Liver (tissue), 9 donors: ENCODE results near the gene SYNPR. TPM values are rescaled to one million over a fixed set of nuclear protein-coding genes. Genes with fewer than 3 reads are reported as not detected.

ENCODE experiments used
- DNase-seq: peaks from one replicate; pipeline ENCODE4 v3.0.0-alpha.2; 2017; ENCODE audit warnings: low spot score
- H3K27ac ChIP-seq, 2 donors: one replicate each; pipeline ENCODE4 v1.7.0; 2013; ENCODE audit warnings: inconsistent platforms in 2 of 2, low read length in 2 of 2, control low read depth in 1 of 2, low read depth in 1 of 2, mild to moderate bottlenecking in 1 of 2
- H3K27me3 ChIP-seq, 4 donors: one replicate each; pipeline versions ENCODE4 v1.6.1 to v1.7.0; 2013; ENCODE audit warnings: low read length in 3 of 4, inconsistent platforms in 1 of 4, mild to moderate bottlenecking in 1 of 4, moderate library complexity in 1 of 4; ENCODE audit not compliant: control insufficient read depth in 4 of 4, insufficient read depth in 4 of 4
- H3K36me3 ChIP-seq, 4 donors: one replicate each; pipeline versions ENCODE4 v1.6.1 to v1.7.0; 2013; ENCODE audit warnings: low read length in 3 of 4, mild to moderate bottlenecking in 3 of 4, low read depth in 1 of 4, moderate library complexity in 1 of 4; ENCODE audit not compliant: control insufficient read depth in 4 of 4, insufficient read depth in 3 of 4
- H3K4me1 ChIP-seq, 4 donors: one replicate each; pipeline versions ENCODE4 v1.6.1 to v1.7.0; 2013; ENCODE audit warnings: low read length in 3 of 4, mild to moderate bottlenecking in 3 of 4, moderate library complexity in 1 of 4; ENCODE audit not compliant: control insufficient read depth in 4 of 4, insufficient read depth in 4 of 4
- H3K4me3 ChIP-seq, 3 donors: one replicate each; pipeline versions ENCODE4 v1.6.1 to v1.7.0; 2013; ENCODE audit warnings: low read length in 3 of 3, control low read depth in 1 of 3, low read depth in 1 of 3, mild to moderate bottlenecking in 1 of 3
- H3K9ac ChIP-seq, 2 donors: one replicate each; pipeline ENCODE4 v1.7.0; 2013; ENCODE audit warnings: low read length in 2 of 2, mild to moderate bottlenecking in 2 of 2, moderate library complexity in 2 of 2, control low read depth in 1 of 2, low read depth in 1 of 2
- H3K9me3 ChIP-seq, 4 donors: one replicate each; pipeline versions ENCODE4 v1.6.1 to v1.7.0; 2013; ENCODE audit warnings: low read length in 3 of 4; ENCODE audit not compliant: control insufficient read depth in 4 of 4
- EGR1 ChIP-seq, 2 donors: IDR thresholded peaks; 2 replicates each; pipeline ENCODE4 v1.6.1; 2016 to 2018; ENCODE audit warnings: antibody characterized with exemption in 2 of 2, low read depth in 2 of 2
- FOXA1 ChIP-seq: IDR thresholded peaks from 2 replicates; pipeline ENCODE4 v1.6.1; 2016; ENCODE audit warnings: antibody characterized with exemption
- FOXA2 ChIP-seq: IDR thresholded peaks from 2 replicates; pipeline ENCODE4 v1.6.1; 2016; ENCODE audit warnings: antibody characterized with exemption
- GABPA ChIP-seq, 2 donors: IDR thresholded peaks in 1 of 2; conservative IDR thresholded peaks in 1 of 2; 2 replicates each; pipeline ENCODE4 v1.6.1; 2016; ENCODE audit warnings: antibody characterized with exemption in 2 of 2, mild to moderate bottlenecking in 1 of 2, moderate library complexity in 1 of 2
- HNF4A ChIP-seq, 2 donors: conservative IDR thresholded peaks; 2 replicates each; pipeline ENCODE4 v1.6.1; 2016; ENCODE audit warnings: antibody characterized with exemption in 2 of 2, mild to moderate bottlenecking in 2 of 2
- HNF4G ChIP-seq: IDR thresholded peaks from 2 replicates; pipeline ENCODE4 v1.6.1; 2016; ENCODE audit warnings: antibody characterized with exemption
- JUND ChIP-seq, 2 donors: IDR thresholded peaks; 2 replicates each; pipeline ENCODE4 v1.6.1; 2016; ENCODE audit warnings: antibody characterized with exemption in 2 of 2
- NR2F2 ChIP-seq: IDR thresholded peaks from 2 replicates; pipeline ENCODE4 v1.6.1; 2016; ENCODE audit warnings: antibody characterized with exemption
- RAD21 ChIP-seq, 2 donors: IDR thresholded peaks; 2 replicates each; pipeline ENCODE4 v1.6.1; 2016; ENCODE audit warnings: antibody characterized with exemption in 2 of 2, mild to moderate bottlenecking in 2 of 2
- RXRA ChIP-seq, 2 donors: IDR thresholded peaks; 2 replicates each; pipeline ENCODE4 v1.6.1; 2017 to 2018; ENCODE audit warnings: antibody characterized with exemption in 2 of 2, mild to moderate bottlenecking in 1 of 2
- SP1 ChIP-seq: IDR thresholded peaks from 2 replicates; pipeline ENCODE4 v1.6.1; 2018; ENCODE audit warnings: antibody characterized with exemption, mild to moderate bottlenecking
- TAF1 ChIP-seq: conservative IDR thresholded peaks from 2 replicates; pipeline ENCODE4 v1.6.1; 2016; ENCODE audit warnings: antibody characterized with exemption, mild to moderate bottlenecking
- YY1 ChIP-seq: IDR thresholded peaks from 2 replicates; pipeline ENCODE4 v1.6.1; 2016; ENCODE audit warnings: antibody characterized with exemption, mild to moderate bottlenecking
- WGBS: extraction: QIAGEN DNeasy Blood & Tissue Kit; methylation state at CpG from one replicate; pipeline ENCODE4 v1.1.7; 2013; 5-methylcytosine and 5-hydroxymethylcytosine counted together
- polyA plus RNA-seq, 2 donors: library from polyadenylated mRNA; stranded (reverse) in 1 of 2; unstranded in 1 of 2; fragments of 200-250 nt in 1 of 2; fragments of >200 nt in 1 of 2; fragmentation: Nextera tagmentation in 1 of 2; extraction: Ambion mirVana in 1 of 2; gene quantifications; one replicate each; pipeline versions ENCODE4 v1.2.1 to v1.2.3, GENCODE V29; 2013 to 2015
- total RNA-seq, 2 donors: library from RNA; depleted of rRNA; stranded (reverse); fragments of >200 nt; gene quantifications; one replicate each; pipeline ENCODE4 v1.2.3, GENCODE V29; 2014
- TF ChIP-seq, protein P1 (sequence below): IDR thresholded peaks from 2 replicates; pipeline ENCODE4 v1.6.1; 2016; ENCODE audit warnings: antibody characterized with exemption
- TF ChIP-seq, protein P2 (sequence below): IDR thresholded peaks from 2 replicates; pipeline ENCODE4 v1.6.1; 2016; ENCODE audit warnings: antibody characterized with exemption, mild to moderate bottlenecking
- TF ChIP-seq, protein P3 (sequence below): IDR thresholded peaks from 2 replicates; pipeline ENCODE4 v1.6.1; 2016; ENCODE audit warnings: antibody characterized with exemption
- TF ChIP-seq, protein P4 (sequence below): IDR thresholded peaks from 2 replicates; pipeline ENCODE4 v1.6.1; 2016; ENCODE audit warnings: antibody characterized with exemption
- TF ChIP-seq, protein P5 (sequence below): fragments of 150-350 bp; IDR thresholded peaks from 2 replicates; pipeline ENCODE4 v1.5.1; 2017; ENCODE audit warnings: improper control_type of control experiment, low read depth, low read length; ENCODE audit not compliant: missing input control
- donor health status: healthy.
- donor health status: healthy.
- donor health status: healthy.
- donor health status: healthy.
- donor health status: healthy.

Gene SYNPR
- total and polyA plus RNA-seq, 4 donors = not detected

DNA sequence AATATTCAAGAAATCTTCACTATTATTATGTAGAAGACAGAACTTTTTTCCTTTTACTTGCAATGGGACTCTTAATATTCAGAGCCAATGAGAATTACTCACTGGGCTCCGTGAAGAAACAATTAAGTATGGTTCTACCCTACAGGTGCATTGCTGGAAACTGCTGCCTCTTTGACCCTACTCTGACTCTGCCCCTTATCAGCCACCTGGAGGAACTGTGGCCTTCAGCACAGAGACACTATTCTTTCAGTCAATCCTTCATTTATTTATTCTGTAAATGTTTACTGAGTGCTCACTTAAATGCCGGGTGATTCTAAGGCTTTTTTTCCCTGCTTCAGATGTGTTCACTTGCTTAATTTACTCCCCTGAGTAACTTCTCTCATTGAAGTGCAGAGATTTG, 163.2 kb downstream of the SYNPR start:
- Histone ChIP-seq H3K27ac (no peak overlapping the region), H3K27me3 (peaks cover 0 to 3% (median 1%) of the 10 kb centered on the region in 4 donors), H3K9me3 (peaks cover 0 to 3% (median 0%) of the 10 kb centered on the region in 4 donors), H3K9ac (no peak overlapping the region), H3K4me3 (no peak overlapping the region), H3K4me1 (no peaks in the 10 kb centered on the region), H3K36me3 (no peaks in the 10 kb centered on the region)
- DNase-seq = no peak
- TF ChIP-seq FOXA1 (no peak), TAF1 (no peak), GABPA (IDR thresholded peaks at IDR 0.05 in 1 of 2, conservative IDR thresholded peaks at IDR 0.05 in 1 of 2) (no peak), SP1 (no peak), YY1 (no peak), FOXA2 (no peak), EGR1 (IDR thresholded peaks at IDR 0.05; ENCODE audit: low read depth in 2 of 2) (no peak), NR2F2 (no peak), RAD21 (IDR thresholded peaks at IDR 0.05) (no peak), HNF4A (conservative IDR thresholded peaks at IDR 0.05) (no peak), HNF4G (no peak), JUND (IDR thresholded peaks at IDR 0.05) (no peak), RXRA (IDR thresholded peaks at IDR 0.05) (no peak)
- TF ChIP-seq, protein P1, sequence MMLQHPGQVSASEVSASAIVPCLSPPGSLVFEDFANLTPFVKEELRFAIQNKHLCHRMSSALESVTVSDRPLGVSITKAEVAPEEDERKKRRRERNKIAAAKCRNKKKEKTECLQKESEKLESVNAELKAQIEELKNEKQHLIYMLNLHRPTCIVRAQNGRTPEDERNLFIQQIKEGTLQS = no peak
- TF ChIP-seq, protein P2, sequence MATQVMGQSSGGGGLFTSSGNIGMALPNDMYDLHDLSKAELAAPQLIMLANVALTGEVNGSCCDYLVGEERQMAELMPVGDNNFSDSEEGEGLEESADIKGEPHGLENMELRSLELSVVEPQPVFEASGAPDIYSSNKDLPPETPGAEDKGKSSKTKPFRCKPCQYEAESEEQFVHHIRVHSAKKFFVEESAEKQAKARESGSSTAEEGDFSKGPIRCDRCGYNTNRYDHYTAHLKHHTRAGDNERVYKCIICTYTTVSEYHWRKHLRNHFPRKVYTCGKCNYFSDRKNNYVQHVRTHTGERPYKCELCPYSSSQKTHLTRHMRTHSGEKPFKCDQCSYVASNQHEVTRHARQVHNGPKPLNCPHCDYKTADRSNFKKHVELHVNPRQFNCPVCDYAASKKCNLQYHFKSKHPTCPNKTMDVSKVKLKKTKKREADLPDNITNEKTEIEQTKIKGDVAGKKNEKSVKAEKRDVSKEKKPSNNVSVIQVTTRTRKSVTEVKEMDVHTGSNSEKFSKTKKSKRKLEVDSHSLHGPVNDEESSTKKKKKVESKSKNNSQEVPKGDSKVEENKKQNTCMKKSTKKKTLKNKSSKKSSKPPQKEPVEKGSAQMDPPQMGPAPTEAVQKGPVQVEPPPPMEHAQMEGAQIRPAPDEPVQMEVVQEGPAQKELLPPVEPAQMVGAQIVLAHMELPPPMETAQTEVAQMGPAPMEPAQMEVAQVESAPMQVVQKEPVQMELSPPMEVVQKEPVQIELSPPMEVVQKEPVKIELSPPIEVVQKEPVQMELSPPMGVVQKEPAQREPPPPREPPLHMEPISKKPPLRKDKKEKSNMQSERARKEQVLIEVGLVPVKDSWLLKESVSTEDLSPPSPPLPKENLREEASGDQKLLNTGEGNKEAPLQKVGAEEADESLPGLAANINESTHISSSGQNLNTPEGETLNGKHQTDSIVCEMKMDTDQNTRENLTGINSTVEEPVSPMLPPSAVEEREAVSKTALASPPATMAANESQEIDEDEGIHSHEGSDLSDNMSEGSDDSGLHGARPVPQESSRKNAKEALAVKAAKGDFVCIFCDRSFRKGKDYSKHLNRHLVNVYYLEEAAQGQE = no peak
- TF ChIP-seq, protein P3, sequence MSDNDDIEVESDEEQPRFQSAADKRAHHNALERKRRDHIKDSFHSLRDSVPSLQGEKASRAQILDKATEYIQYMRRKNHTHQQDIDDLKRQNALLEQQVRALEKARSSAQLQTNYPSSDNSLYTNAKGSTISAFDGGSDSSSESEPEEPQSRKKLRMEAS = no peak
- TF ChIP-seq, protein P4, sequence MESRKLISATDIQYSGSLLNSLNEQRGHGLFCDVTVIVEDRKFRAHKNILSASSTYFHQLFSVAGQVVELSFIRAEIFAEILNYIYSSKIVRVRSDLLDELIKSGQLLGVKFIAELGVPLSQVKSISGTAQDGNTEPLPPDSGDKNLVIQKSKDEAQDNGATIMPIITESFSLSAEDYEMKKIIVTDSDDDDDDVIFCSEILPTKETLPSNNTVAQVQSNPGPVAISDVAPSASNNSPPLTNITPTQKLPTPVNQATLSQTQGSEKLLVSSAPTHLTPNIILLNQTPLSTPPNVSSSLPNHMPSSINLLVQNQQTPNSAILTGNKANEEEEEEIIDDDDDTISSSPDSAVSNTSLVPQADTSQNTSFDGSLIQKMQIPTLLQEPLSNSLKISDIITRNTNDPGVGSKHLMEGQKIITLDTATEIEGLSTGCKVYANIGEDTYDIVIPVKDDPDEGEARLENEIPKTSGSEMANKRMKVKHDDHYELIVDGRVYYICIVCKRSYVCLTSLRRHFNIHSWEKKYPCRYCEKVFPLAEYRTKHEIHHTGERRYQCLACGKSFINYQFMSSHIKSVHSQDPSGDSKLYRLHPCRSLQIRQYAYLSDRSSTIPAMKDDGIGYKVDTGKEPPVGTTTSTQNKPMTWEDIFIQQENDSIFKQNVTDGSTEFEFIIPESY = no peak
- TF ChIP-seq, protein P5, sequence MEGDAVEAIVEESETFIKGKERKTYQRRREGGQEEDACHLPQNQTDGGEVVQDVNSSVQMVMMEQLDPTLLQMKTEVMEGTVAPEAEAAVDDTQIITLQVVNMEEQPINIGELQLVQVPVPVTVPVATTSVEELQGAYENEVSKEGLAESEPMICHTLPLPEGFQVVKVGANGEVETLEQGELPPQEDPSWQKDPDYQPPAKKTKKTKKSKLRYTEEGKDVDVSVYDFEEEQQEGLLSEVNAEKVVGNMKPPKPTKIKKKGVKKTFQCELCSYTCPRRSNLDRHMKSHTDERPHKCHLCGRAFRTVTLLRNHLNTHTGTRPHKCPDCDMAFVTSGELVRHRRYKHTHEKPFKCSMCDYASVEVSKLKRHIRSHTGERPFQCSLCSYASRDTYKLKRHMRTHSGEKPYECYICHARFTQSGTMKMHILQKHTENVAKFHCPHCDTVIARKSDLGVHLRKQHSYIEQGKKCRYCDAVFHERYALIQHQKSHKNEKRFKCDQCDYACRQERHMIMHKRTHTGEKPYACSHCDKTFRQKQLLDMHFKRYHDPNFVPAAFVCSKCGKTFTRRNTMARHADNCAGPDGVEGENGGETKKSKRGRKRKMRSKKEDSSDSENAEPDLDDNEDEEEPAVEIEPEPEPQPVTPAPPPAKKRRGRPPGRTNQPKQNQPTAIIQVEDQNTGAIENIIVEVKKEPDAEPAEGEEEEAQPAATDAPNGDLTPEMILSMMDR = no peak
- 35% methylated on average over 2 of the region's 2 CpGs for WGBS
